NCI-H146 treated with DMSO at 0.1 percent for 48 hours (cell line): ENCODE results near the gene HPSE2.

Experiments used
- DNase-seq: peaks from one replicate; lab custom pipeline; 2025; ENCODE audit not compliant: unreplicated experiment; lab: John Stamatoyannopoulos, UW

The HPSE2 gene

DNA sequence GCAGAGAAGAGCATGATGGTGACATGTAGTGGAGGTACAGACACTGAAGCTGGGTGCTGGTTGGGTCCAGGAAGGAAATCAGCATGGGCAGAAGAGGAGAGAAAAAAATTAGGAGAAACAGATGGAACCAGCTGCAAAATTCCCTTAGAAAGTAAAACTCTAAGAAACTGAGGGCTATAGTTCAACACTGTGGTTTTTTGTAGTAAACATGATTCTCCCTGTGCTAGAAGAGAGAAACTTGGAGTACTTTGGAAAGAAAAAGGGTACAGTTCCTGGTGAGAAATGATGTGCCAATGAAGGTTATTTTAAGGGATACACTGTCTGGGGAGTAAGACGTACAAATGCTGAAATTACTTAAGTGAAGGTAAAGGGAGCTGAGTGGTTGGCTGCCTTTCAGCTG lies 607.4 kb downstream of the HPSE2 start:
- no peak for DNase-seq

DNA sequence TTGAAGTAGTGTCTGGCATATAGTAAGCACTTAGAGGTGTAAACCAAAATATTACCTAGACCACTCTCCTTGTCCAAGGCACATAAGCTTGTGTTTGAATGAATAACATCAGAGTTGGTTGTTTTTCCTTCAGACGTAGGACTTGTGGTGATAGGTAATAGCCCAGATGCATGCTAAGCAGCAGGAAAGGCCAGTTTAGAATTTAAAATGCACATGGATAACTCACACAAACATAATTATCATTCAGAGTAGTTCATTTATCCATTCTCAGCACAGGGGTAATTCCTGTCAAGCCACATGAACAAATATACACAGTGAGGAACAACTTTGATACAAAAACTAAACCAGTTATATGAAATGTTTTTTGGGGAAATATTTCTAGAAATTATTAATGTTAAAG lies 607.9 kb downstream of the HPSE2 start:
- no peak for DNase-seq

DNA sequence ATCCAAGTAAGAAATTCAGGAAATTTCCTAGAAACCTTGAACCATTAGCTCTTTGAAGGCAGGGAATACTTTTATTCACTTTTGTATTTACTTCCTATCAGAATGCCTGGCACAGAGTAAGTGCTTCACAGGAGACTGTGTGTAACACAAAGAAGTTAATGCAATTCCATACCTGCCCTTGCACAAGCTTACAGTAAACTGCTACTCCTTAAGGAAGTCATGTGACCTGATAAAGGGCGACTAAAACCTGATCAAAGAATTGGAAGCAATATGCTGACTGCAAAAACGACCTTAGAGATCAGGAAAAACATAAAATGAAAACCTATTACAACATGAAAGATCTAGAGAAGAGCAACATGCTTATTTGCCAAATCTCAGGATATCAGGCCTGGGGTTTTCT lies 610.7 kb downstream of the HPSE2 start:
- no peak for DNase-seq

- no peak for DNase-seq
Observed at GRCh38 chr10:98623176-98623575, 612.5 kb downstream of the HPSE2 start.

- no peak for DNase-seq
Observed at GRCh38 chr10:98621630-98622029, 614.0 kb downstream of the HPSE2 start.

DNA sequence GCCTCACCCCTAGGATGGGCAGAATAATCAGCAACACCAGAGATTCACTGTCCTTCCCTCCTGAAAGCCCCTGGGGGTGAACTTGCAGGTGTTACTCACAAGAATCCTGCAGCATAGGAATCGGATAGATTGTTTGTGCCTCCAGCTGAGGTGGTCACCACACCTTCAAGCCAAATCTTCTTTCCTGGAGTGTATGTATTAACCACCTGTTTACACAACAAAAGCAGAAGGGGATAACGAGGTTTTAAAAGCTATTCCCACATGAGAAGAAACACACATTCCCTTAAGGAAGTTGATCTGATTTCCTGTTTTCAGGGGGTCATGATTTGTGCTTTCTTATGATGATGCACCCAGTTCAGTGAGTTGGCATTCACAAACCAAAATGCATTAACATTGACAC lies 615.1 kb downstream of the HPSE2 start:
- DNase-seq: no peak

DNA sequence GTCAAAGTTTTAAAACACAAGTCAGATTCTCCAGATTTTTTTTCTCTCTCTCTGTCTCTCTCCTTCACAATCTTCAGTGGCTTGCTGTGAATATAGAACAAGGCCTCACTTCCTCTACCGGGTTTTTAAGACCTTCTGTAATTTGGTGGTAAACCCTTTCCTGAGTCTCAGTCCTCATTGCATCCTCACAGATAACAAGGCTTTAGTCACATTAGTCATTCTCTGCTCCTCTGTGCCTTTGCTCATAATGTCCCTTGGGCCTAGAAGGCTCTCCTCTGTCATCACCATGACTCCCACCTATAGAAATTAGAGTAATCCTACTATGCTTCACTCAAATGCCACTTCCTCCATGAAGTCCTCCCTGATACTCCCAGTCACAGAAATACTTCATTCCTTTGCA lies 616.2 kb downstream of the HPSE2 start:
- DNase-seq: no peak

DNA sequence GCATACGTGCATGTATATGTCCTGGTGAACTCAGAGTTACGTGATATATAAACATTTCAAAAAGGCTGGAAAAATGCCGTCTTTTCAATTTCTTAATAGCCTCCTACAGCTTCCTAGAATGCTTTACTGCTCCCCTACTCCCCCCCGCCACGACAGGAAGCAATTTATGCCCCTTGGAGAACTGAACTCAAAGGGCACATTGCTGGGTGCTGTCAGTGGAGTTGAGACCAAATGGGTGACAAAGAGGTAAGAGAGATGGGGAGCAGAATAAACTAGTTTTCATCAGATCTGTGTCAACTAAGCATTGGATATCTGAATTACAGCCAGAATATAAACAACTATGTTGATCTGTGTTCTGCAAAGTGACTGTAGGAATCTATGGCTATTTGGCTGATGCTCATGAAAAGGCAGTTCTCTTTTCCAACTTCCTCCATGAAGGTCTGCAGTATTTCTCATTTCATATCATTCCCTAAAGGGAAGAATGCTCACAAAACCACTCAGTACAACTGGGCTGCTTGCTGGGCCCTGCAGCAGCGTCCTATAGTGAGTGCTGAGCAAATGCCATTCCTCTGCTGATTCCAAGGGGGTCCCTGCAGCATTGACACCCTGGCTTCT lies 617.6 kb downstream of the HPSE2 start:
- no peak for DNase-seq

DNA sequence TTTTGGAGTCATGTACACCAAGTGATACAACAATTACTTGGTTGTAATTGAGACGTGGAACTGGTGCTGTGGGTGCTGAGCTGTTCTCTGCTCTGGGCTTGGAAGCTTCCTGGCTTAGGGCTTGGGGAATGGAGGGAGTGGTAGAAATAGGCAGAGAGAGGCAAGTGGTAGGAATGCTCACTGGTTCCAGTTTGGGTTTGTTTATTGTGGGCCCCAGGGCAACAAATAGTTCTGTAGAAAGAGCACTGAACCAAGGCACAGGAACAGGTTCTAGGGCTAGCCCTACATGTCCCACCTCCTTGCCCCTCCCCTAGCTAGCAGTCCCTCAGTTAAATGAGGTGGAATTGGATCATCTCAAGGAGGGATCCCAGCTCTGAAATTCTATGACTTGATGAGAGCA lies 622.2 kb downstream of the HPSE2 start:
- DNase-seq: no peak

GRCh38 chr10:98611436-98611835 lies 624.2 kb downstream of the HPSE2 start:
- no peak for DNase-seq

DNA sequence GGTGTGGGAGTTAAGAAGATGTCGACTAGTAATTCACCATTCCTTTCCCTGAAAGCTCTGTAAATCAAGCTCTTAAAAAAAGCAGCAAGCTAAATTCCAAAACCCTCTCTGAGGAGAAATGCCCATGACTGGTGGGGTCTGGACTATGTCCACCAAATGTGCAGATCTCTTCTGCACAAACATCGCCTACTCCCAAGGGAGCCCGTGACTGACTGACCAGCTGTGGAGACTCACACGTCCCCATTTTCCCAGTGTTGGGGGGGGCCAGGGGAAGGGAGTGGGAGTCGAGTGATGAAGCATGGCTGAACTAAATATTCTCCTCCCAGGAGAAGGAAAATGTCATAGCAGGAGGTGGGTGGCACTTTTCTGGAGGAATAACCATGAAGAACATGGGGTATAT lies 624.8 kb downstream of the HPSE2 start:
- DNase-seq: no peak

- DNase-seq: no peak
Observed at GRCh38 chr10:98610301-98610700, 625.4 kb downstream of the HPSE2 start.

DNA sequence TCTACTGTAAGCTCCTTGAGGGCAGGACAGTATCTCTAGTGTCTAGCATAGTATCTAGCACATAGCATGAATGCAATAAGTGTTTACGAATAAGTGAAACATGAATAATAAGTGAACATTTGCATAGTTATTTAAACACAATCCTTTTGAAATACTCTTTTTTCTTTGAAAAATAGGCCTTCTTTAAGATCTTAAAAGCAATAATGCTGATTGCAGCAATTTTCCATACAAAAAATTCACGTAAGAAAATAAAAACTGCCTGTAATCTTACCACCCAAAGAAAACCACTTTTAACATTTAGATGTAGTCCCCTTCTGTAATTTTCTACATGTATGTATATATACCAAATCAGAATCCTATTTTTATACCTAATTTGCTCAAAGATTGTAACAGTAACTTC lies 626.4 kb downstream of the HPSE2 start:
- no peak for DNase-seq

GRCh38 chr10:98608411-98608810 lies 627.2 kb downstream of the HPSE2 start:
- DNase-seq: no peak

DNA sequence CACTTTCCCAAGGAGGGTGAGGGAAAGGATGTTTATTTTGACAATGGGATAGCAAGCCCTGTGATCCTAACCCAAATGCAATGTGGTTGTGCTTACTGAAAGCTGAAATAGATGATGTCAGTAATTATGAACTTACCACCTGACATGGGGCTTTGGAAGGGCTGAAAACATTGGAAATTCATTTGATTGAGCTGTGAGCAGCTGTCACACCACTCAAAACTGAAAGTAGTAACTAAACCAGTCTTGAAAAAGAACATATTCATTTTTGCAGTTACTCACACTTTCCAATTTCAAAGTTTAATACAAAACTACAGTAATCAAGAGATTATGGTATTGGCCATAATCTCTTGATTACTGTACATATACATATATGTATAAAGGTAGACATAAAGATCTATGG lies 633.4 kb downstream of the HPSE2 start:
- no peak for DNase-seq

DNA sequence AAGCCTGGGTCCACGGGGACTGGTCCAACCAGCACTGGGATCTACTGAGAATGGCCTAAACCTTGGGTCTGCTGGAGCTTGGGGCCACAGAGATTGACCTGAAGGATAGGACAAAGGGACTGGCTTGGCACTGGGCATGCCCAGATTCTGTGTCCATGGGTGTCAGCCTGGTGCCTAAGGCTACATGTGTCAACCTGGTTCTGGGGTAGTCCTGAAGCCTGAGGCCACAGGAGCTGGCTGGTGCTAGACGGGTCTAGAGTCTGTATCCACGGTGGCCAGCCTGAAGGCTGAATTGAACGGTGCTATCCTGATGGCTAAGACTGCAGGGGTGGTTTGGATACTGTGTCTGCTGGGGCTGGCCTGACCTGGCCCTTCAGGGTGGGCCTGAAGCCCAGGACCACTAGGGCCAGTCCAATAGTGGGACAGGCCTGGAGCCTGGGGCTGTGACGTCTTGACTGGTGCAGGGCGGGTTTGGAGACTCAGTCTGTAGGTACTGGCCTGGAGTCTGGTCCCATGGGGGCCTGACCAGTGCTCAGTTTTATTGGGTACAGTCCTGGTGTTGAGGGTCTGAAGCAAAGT lies 636.5 kb downstream of the HPSE2 start:
- DNase-seq: no peak

GRCh38 chr10:98596404-98596803 lies 639.2 kb downstream of the HPSE2 start:
- DNase-seq: no peak

DNA sequence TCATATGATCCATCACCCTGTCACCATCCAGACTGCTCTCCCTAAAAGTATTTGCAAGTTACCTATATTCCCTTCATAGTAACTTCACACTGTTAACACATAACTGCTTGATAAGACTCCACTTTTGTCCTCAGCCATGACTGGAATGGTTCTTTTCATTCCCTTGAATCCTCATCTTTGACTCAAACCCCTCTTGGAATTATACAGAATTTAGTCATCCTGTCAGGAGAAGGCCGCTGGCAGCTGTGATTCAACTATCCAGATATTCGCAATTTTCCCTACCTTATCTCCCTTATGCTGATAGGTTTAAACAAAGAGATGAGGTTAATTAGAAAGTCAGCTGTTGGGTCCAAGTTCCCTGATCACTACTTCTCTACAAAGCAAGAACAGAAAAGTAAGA lies 646.0 kb downstream of the HPSE2 start:
- no peak for DNase-seq

DNA sequence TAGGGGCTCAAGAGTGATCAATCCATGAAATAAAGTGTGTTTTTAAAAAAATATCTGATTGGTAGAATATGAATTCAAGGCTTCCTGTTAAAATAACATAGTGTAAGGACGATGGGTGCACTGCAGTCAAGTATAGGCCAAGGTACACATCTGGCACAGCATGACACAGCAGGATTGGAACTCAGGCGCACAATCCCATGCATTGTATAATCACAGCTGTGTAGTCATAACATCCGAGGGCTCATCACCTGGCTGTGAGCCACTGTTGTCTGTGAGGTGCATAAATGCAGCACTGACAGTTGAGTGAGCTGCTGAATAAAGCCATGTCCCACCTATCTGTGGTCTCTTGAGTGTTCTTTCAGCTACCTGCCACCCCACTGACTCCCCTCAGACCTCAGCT lies 646.6 kb downstream of the HPSE2 start:
- no peak for DNase-seq

DNA sequence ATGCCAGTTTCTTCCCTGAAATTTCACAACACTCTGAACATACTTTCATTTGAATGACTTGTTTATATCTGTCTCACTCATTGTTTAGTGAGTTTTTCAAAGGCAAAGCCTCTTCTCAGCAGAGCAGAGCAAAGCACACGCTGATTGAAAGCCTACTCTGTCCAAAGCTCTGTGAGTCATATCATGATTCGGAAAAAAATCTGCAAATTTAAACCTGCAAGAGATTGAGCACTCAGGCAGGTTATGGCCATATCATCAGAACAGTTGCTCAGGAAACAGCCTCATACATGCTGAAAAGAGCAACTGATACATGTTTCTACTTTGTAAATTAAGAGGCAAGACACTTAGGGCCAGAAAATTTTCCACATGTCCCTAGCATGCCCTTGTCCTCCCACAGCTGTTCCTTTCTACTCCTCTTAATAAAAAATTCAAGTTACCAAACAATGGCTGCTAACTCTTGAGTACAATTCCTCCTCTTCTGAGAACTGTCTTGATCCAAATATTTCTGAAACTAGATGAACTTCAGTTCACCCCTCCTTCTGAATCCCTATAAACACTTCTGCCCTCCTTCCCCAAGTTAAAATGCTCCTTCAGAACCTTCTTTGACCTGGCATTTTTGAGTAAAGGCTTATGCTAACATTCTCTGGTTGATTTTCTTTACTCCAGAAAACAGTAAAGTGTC lies 648.4 kb downstream of the HPSE2 start:
- DNase-seq: no peak

GRCh38 chr10:98586096-98586495 lies 649.6 kb downstream of the HPSE2 start:
- DNase-seq: no peak

GRCh38 chr10:98582363-98582762 lies 653.3 kb downstream of the HPSE2 start:
- DNase-seq: no peak

- no peak for DNase-seq
Observed at GRCh38 chr10:98577578-98577977, 658.1 kb downstream of the HPSE2 start.
